H1 (cell line): ENCODE results near the gene DCANP1. TPM values are rescaled to one million over a fixed set of nuclear protein-coding genes. Genes with fewer than 3 reads are reported as not detected.
A peak's percentile ranks its signal among the peaks of the same experiment; 100 is the strongest.

ENCODE experiments used
- CBX8 ChIP-seq: fragments of 300-800, 300-1000 bp; sonication (generic); IDR thresholded peaks from 2 replicates; pipeline ENCODE4 v1.7.1; 2016; ENCODE audit warnings: low read depth, low read length, borderline replicate concordance
- JUND ChIP-seq: IDR thresholded peaks from 2 replicates; pipeline ENCODE4 v1.6.1; 2011; ENCODE audit warnings: mild to moderate bottlenecking, improper control_type of control experiment, low read length
- KDM1A ChIP-seq: fragments of 200-600, 300-600 bp; sonication (generic); IDR thresholded peaks from 2 replicates; pipeline ENCODE4 v1.7.1; 2016; ENCODE audit warnings: mild to moderate bottlenecking, low read length, borderline replicate concordance
- KDM4A ChIP-seq: IDR thresholded peaks from one replicate; pipeline ENCODE4 v1.7.1; 2012; ENCODE audit warnings: low read depth, mild to moderate bottlenecking, moderate library complexity, low read length, inconsistent platforms; ENCODE audit not compliant: severe bottlenecking
- SAP30 ChIP-seq: fragments of 300-600 bp; sonication (generic); IDR thresholded peaks from 2 replicates; pipeline ENCODE4 v1.7.1; 2012; ENCODE audit warnings: low read length, moderate library complexity, mild to moderate bottlenecking, inconsistent platforms; ENCODE audit not compliant: insufficient read depth, insufficient replicate concordance
- polyA plus RNA-seq, 7 experiments: library from polyadenylated mRNA; depleted of rRNA in 3 of 7; stranded (reverse) in 5 of 7; unstranded in 2 of 7; fragments of >200 nt in 5 of 7; fragments of 200-250 nt in 2 of 7; gene quantifications; 1 replicate in 5 of 7; 2 replicates in 1 of 7; 4 replicates in 1 of 7; pipeline versions ENCODE4 v1.2.1 to v1.2.3, GENCODE V29; 2011 to 2013; ENCODE audit warnings: missing spikeins in 2 of 7, mixed read lengths in 2 of 7
- total RNA-seq: library from RNA; stranded (reverse); fragmentation: NEBNext Ultra II Directional; extraction: Animal tissue kit (Norgen Biotek cat#: 25700); gene quantifications from 2 replicates; pipeline ENCODE4 v1.2.1, GENCODE V29; 2021
- TF ChIP-seq, protein P1 (sequence below): IDR thresholded peaks from 2 replicates; pipeline ENCODE4 v1.6.1; 2012; ENCODE audit warnings: low read length, inconsistent platforms

DCANP1 gene
- total and polyA plus RNA-seq, 2 of the 8 experiments (the other 6 are each of a cell fraction or from before 2014, with no cell fraction given), result not detected

DNA sequence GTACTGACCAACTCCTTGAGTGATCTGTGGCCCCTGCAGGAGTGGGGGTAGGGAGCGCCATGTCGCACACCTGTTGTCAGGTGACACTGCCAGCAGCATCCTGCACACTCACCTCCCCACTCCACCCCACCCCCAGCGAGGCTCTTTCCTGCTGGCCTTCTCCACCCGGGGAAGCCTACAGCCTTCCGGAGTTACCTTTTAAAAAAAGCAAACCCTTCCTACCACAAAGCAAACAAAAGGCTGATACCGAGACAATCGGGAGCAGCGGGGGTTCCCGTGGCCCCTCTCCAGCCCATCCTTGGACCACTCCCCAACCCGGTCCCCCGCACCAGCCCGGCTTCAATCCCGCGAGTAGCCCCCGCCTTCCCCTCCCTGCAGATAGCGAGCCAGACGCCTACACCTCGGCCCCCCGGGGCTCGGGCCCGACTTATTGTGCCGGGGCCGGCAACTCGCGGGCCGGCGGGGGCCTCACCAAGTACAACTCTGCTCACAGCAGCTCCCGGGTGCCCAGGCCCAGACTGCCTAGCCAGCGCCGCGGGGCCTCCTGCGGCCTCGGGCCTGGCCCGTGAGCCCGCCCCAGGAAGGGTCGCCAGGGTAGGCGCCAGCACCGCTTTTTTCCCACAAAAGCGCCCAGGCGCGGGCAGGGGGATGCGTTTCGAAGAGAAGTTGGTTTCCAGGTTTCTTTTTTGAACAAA lies 48.8 kb downstream of the DCANP1 start (continued):
- TF ChIP-seq, protein P1, sequence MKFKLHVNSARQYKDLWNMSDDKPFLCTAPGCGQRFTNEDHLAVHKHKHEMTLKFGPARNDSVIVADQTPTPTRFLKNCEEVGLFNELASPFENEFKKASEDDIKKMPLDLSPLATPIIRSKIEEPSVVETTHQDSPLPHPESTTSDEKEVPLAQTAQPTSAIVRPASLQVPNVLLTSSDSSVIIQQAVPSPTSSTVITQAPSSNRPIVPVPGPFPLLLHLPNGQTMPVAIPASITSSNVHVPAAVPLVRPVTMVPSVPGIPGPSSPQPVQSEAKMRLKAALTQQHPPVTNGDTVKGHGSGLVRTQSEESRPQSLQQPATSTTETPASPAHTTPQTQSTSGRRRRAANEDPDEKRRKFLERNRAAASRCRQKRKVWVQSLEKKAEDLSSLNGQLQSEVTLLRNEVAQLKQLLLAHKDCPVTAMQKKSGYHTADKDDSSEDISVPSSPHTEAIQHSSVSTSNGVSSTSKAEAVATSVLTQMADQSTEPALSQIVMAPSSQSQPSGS, result no peak
- TF ChIP-seq KDM1A, result no peak
- no peak for TF ChIP-seq CBX8
- no peak for TF ChIP-seq JUND
- peak; percentile 51 for TF ChIP-seq KDM4A
- TF ChIP-seq SAP30, result no peak
